ENCODE measurements around the gene PAN2.

The PAN2 gene

DNA sequence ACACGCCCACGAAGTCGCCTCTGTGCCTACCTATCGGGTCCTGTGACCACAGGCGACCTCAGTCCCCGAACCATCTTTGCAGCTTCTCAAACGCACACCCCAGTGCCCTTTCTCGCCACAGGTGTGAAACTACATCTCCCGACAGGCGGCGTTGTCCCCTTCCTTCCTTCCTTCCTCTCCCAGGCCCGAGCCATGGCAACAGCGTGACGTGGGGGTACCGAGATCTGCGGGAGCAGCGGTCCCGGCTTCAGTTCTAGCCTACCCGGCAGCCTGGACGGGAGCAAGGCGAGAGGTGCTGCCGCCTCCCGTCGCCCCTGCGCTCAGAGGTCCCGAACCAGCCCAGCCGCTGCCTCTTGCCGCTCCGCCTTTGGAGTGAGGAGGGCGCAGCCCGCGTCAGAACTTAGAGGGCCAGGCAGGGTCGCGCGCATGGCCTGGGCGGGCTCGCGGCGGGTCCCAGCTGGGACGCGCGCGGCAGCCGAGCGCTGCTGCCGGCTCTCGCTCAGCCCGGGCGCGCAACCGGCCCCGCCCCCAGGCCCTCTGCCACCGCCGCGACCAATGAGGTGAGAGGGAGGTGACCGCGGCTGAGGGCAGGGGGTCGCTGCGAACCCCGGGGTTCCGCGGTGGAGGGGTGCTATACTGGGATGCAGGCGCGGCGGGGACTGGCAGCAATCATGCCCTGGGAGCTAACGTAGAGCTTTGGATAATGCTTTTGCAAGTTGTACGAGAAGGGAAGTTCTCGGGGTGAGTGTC, 66.9 kb downstream of the PAN2 start, which contains the start of gene COQ10A:
Gene COQ10A, plus strand, starts transcription at position 250 of the 750 bp plus-strand sequence. Its CDS starts 177 bp downstream, at position 427.
- DNase-seq (ENCODE audit: low spot score), result peak; percentile 97

Measured in AG08396 (cell line).